ENCODE data around the gene MPP4.

- TF ChIP-seq CTCF (IDR thresholded peaks at IDR 0.05 in 4 of 5, conservative IDR thresholded peaks at IDR 0.05 in 1 of 5) = no peak
- TF ChIP-seq POLR2A (IDR thresholded peaks at IDR 0.05) = no peak
Measured at GRCh38 chr2:201656740-201657139, 41.7 kb downstream of the MPP4 start.

Measured in gastrocnemius medialis (tissue), 4 donors.